Measurements from ENCODE around the gene SLC44A1. TPM values are rescaled to one million over a fixed set of nuclear protein-coding genes. Genes with fewer than 3 reads are reported as not detected.
A peak's percentile ranks its signal among the peaks of the same experiment; 100 is the strongest.

Gene SLC44A1
- polyA plus RNA-seq, 2 of the 4 experiments (the other 2 are of a cell fraction) = 19.6 to 27.2 TPM

DNA sequence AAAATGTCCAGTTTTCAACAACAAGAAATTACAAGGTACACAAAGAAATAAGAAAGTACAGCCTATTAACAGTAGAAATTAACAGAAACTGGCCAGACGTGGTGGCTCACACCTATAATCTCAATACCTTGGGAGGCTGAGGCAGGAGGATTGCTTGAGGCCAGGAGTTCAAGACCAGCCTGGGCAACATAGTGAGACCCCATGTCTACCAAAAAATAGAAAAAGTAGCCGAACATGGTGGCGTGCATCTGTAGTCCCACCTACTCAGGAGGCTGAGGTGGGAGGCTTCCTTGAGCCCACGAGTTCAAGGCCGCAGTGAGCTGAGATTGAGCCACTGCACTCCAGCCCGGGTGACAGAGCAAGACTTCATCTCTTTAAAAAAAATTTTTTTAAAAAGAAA, 161.9 kb downstream of the SLC44A1 start:
- FAIRE-seq (no peak), ATAC-seq (no peak), DNase-seq (ENCODE audit: low read depth in 1 of 2, low spot score in 1 of 2) (no peak)
- H3K9me3 ChIP-seq = no peaks in the 10 kb centered on the region
- H3K27ac ChIP-seq = no peak overlapping the region
- no peak overlapping the region for H3K4me2 ChIP-seq
- TF ChIP-seq CBX8 (IDR thresholded peaks at IDR 0.05) = no peak
- no peak for TF ChIP-seq CBX2 (IDR thresholded peaks at IDR 0.05; ENCODE audit: borderline replicate concordance, low read depth)
- no peak for TF ChIP-seq HEYL (CRISPR knock-in tag; IDR thresholded peaks at IDR 0.05)
- WGBS (ENCODE audit: missing lambda C conversion rate) = 76% methylated on average over 6 of the region's 6 CpGs
- POLR2A ChIA-PET = no interaction called here
- H3K4me3 ChIP-seq = no peak overlapping the region
- no peaks in the 10 kb centered on the region for H3K4me1 ChIP-seq
- CTCF ChIA-PET = interaction anchor here (2.1 kb wide), 1 partner anchor 9 kb away, joined by 12 read pairs; no protein-coding TSS in a partner anchor

- TF ChIP-seq EHF (CRISPR knock-in tag; IDR thresholded peaks at IDR 0.05) (no peak), SREBF2 (IDR thresholded peaks at IDR 0.05) (no peak), RAD21 (conservative IDR thresholded peaks at IDR 0.05 in 1 of 2, IDR thresholded peaks at IDR 0.05 in 1 of 2) (peak; percentile 61 to 65), MYC (IDR thresholded peaks at IDR 0.05; ENCODE audit: borderline replicate concordance, low read length) (no peak), MAZ (IDR thresholded peaks at IDR 0.05; ENCODE audit: borderline replicate concordance, low read depth, low read length) (no peak), ATOH8 (CRISPR knock-in tag; IDR thresholded peaks at IDR 0.05; ENCODE audit: low read depth) (no peak), SMC3 (IDR thresholded peaks at IDR 0.05) (peak; percentile 71), GATA3 (IDR thresholded peaks at IDR 0.05; ENCODE audit: borderline replicate concordance) (no peak), CHD4 (IDR thresholded peaks at IDR 0.05; ENCODE audit: borderline replicate concordance) (no peak)
- TF ChIP-seq, protein P1, sequence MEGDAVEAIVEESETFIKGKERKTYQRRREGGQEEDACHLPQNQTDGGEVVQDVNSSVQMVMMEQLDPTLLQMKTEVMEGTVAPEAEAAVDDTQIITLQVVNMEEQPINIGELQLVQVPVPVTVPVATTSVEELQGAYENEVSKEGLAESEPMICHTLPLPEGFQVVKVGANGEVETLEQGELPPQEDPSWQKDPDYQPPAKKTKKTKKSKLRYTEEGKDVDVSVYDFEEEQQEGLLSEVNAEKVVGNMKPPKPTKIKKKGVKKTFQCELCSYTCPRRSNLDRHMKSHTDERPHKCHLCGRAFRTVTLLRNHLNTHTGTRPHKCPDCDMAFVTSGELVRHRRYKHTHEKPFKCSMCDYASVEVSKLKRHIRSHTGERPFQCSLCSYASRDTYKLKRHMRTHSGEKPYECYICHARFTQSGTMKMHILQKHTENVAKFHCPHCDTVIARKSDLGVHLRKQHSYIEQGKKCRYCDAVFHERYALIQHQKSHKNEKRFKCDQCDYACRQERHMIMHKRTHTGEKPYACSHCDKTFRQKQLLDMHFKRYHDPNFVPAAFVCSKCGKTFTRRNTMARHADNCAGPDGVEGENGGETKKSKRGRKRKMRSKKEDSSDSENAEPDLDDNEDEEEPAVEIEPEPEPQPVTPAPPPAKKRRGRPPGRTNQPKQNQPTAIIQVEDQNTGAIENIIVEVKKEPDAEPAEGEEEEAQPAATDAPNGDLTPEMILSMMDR (IDR thresholded peaks at IDR 0.05) = peak; percentile 41
- POLR2A ChIA-PET = no interaction called here
- FAIRE-seq (no peak), ATAC-seq (peak; percentile 74 to 88; a peak in 5 of 6 replicates), DNase-seq (ENCODE audit: low read depth in 1 of 2, low spot score in 1 of 2) (peak; percentile 29 to 58)
- 26% methylated on average over 2 of the region's 2 CpGs for WGBS (ENCODE audit: missing lambda C conversion rate)
- H3K4me1 ChIP-seq = peaks cover 10% of the 10 kb centered on the region; the same call in 1 of the 3 replicates
- H3K27ac ChIP-seq = peak overlapping the region in 1 of 2 experiments; percentile 15; a peak in 2 of 6 replicates
- CTCF ChIA-PET = interaction anchor here (0.5 to 12.2 kb wide), 16 partner anchors 9 to 653 kb away, joined by 3 to 185 read pairs (median 4); partner anchors contain the start of genes ABCA1 and SLC44A1
- H3K4me3 ChIP-seq = no peak overlapping the region
- no peaks in the 10 kb centered on the region for H3K9me3 ChIP-seq
- no peak overlapping the region for H3K4me2 ChIP-seq
Observed at GRCh38 chr9:105413525-105413924, 169.1 kb downstream of the SLC44A1 start.

DNA sequence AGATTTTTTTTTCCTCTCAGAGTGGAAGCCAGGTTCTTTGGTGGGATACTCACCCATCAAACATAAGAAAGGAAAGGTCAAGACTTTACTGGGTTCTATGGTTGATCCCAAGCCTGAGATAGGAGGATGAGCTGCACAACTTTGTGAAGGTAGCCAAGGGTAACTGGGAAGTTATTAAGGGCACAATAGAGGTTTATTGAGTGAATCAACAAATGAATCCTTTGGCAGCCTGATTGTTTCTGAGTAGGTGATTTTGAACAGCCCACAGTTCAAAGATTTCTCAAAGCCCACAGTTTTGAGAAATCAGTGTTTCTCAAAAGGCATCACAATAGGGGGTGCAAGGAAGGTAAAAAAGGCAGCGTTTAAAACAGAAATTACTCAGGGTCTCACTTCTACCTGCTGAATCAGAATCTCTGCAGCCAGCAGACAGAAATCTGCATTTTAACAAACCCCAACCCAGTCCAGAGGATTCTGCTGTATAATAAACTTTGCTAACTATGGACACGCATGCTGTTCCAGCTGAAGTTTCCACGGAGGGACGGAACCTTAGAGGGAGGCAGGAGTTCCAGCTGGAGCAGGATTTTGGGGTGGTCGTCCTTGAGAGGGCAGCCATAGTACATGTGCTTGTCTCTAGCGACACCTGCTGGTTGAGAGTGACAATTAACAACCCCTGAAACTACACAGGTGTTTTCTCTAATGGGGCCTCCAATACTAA, 170.7 kb downstream of the SLC44A1 start:
- POLR2A ChIA-PET = interaction anchor here (1.0 kb wide), 1 partner anchor 170 kb away, joined by 3 read pairs; the partner anchor contains the start of gene SLC44A1
- FAIRE-seq (no peak), DNase-seq (ENCODE audit: low read depth in 1 of 2, low spot score in 1 of 2) (peak; percentile 53 to 59), ATAC-seq (peak; percentile 81 to 88; a peak in 5 of 6 replicates)
- peak overlapping the region; percentile 26 to 65; a peak in 3 of 6 replicates for H3K27ac ChIP-seq
- H3K4me3 ChIP-seq = no peak overlapping the region
- TF ChIP-seq MYC (IDR thresholded peaks at IDR 0.05; ENCODE audit: borderline replicate concordance, low read length) (no peak), ZFP36 (IDR thresholded peaks at IDR 0.05; ENCODE audit: borderline replicate concordance, partially characterized antibody) (no peak), RNF2 (IDR thresholded peaks at IDR 0.05; ENCODE audit: borderline replicate concordance, low read depth) (no peak), ZNF302 (CRISPR knock-in tag; IDR thresholded peaks at IDR 0.05) (no peak), CEBPB (IDR thresholded peaks at IDR 0.05) (no peak), JUNB (IDR thresholded peaks at IDR 0.05) (no peak), KDM1A (IDR thresholded peaks at IDR 0.05; ENCODE audit: low read depth) (no peak), SMC3 (IDR thresholded peaks at IDR 0.05) (peak; percentile 97), RAD21 (conservative IDR thresholded peaks at IDR 0.05 in 1 of 2, IDR thresholded peaks at IDR 0.05 in 1 of 2) (peak; percentile 97 to 99)
- TF ChIP-seq, protein P1 (IDR thresholded peaks at IDR 0.05) = peak; percentile 95
- TF ChIP-seq, protein P2, sequence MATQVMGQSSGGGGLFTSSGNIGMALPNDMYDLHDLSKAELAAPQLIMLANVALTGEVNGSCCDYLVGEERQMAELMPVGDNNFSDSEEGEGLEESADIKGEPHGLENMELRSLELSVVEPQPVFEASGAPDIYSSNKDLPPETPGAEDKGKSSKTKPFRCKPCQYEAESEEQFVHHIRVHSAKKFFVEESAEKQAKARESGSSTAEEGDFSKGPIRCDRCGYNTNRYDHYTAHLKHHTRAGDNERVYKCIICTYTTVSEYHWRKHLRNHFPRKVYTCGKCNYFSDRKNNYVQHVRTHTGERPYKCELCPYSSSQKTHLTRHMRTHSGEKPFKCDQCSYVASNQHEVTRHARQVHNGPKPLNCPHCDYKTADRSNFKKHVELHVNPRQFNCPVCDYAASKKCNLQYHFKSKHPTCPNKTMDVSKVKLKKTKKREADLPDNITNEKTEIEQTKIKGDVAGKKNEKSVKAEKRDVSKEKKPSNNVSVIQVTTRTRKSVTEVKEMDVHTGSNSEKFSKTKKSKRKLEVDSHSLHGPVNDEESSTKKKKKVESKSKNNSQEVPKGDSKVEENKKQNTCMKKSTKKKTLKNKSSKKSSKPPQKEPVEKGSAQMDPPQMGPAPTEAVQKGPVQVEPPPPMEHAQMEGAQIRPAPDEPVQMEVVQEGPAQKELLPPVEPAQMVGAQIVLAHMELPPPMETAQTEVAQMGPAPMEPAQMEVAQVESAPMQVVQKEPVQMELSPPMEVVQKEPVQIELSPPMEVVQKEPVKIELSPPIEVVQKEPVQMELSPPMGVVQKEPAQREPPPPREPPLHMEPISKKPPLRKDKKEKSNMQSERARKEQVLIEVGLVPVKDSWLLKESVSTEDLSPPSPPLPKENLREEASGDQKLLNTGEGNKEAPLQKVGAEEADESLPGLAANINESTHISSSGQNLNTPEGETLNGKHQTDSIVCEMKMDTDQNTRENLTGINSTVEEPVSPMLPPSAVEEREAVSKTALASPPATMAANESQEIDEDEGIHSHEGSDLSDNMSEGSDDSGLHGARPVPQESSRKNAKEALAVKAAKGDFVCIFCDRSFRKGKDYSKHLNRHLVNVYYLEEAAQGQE (IDR thresholded peaks at IDR 0.05) = no peak
- TF ChIP-seq, protein P3, sequence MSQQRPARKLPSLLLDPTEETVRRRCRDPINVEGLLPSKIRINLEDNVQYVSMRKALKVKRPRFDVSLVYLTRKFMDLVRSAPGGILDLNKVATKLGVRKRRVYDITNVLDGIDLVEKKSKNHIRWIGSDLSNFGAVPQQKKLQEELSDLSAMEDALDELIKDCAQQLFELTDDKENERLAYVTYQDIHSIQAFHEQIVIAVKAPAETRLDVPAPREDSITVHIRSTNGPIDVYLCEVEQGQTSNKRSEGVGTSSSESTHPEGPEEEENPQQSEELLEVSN (IDR thresholded peaks at IDR 0.05; ENCODE audit: borderline replicate concordance, low read depth) = no peak
- H3K4me2 ChIP-seq = peak overlapping the region; percentile 59
- WGBS (ENCODE audit: missing lambda C conversion rate) = 0% methylated on average over 6 of the region's 6 CpGs
- no peaks in the 10 kb centered on the region for H3K9me3 ChIP-seq
- peaks cover 10% of the 10 kb centered on the region; the same call in 1 of the 3 replicates for H3K4me1 ChIP-seq
- CTCF ChIA-PET = interaction anchor here (0.6 to 12.2 kb wide), 80 partner anchors 8 to 652 kb away, joined by 3 to 185 read pairs (median 4); partner anchors contain the start of genes ABCA1, NIPSNAP3B and SLC44A1
